Measurements from ENCODE around the gene CDO1. TPM values are rescaled to one million over a fixed set of nuclear protein-coding genes. Genes with fewer than 3 reads are reported as not detected.

The CDO1 gene
- total RNA-seq, 6 donors from 2014 or later: 2.3 to 14.4 (median 6.9) TPM

- H3K4me3 ChIP-seq: no peak overlapping the region
- no peak for TF ChIP-seq POLR2A (IDR thresholded peaks at IDR 0.05)
- TF ChIP-seq CTCF (IDR thresholded peaks at IDR 0.05): no peak
- TF ChIP-seq POLR2AphosphoS5 (IDR thresholded peaks at IDR 0.05): no peak
- TF ChIP-seq EP300 (IDR thresholded peaks at IDR 0.05): no peak
- H3K36me3 ChIP-seq: no peaks in the 10 kb centered on the region
- H3K4me1 ChIP-seq: no peaks in the 10 kb centered on the region
- H3K9me3 ChIP-seq: no peaks in the 10 kb centered on the region
- no peaks in the 10 kb centered on the region for H3K27me3 ChIP-seq
- ATAC-seq (ENCODE audit: low FRiP score in 2 of 2) (no peak), DNase-seq (no peak)
- H3K27ac ChIP-seq: no peak overlapping the region
- WGBS, 2 donors: 76% methylated on average over 4 of the region's 4 CpGs
Measured at GRCh38 chr5:115775999-115776398, 40.5 kb downstream of the CDO1 start.

GRCh38 chr5:115774684-115775083, 41.8 kb downstream of the CDO1 start:
- DNase-seq (no peak), ATAC-seq (ENCODE audit: low FRiP score in 2 of 2) (peak in 1 of 2 donors; percentile 31)
- no peaks in the 10 kb centered on the region for H3K4me1 ChIP-seq
- no peak overlapping the region for H3K4me3 ChIP-seq
- TF ChIP-seq EP300 (IDR thresholded peaks at IDR 0.05) (no peak), POLR2A (IDR thresholded peaks at IDR 0.05) (no peak)
- H3K9me3 ChIP-seq: no peaks in the 10 kb centered on the region
- 75 to 82% methylated on average over 3 of the region's 3 CpGs for WGBS, 2 donors
- H3K36me3 ChIP-seq: no peaks in the 10 kb centered on the region
- H3K27ac ChIP-seq: no peak overlapping the region
- H3K27me3 ChIP-seq: no peaks in the 10 kb centered on the region

GRCh38 chr5:115772731-115773475, 43.6 kb downstream of the CDO1 start:
- Histone ChIP-seq H3K9me3 (no peaks in the 10 kb centered on the region), H3K27me3 (no peaks in the 10 kb centered on the region), H3K27ac (no peak overlapping the region), H3K4me3 (no peak overlapping the region), H3K4me1 (no peaks in the 10 kb centered on the region), H3K36me3 (no peaks in the 10 kb centered on the region)
- WGBS, 2 donors: 74 to 75% methylated on average over 1 to 2 of the region's 2 CpGs
- DNase-seq (no peak), ATAC-seq (ENCODE audit: low FRiP score in 2 of 2) (peak; percentile 41 to 46)
- no peak for TF ChIP-seq POLR2AphosphoS5 (IDR thresholded peaks at IDR 0.05)
- TF ChIP-seq CTCF (IDR thresholded peaks at IDR 0.05): no peak
- no peak for TF ChIP-seq EP300 (IDR thresholded peaks at IDR 0.05)
- no peak for TF ChIP-seq POLR2A (IDR thresholded peaks at IDR 0.05)

GRCh38 chr5:115770466-115770865, 46.0 kb downstream of the CDO1 start:
- DNase-seq: no peak
- TF ChIP-seq POLR2A (IDR thresholded peaks at IDR 0.05) (no peak), EP300 (IDR thresholded peaks at IDR 0.05) (no peak), POLR2AphosphoS5 (IDR thresholded peaks at IDR 0.05) (no peak), CTCF (IDR thresholded peaks at IDR 0.05) (no peak)
- Histone ChIP-seq H3K9me3 (no peaks in the 10 kb centered on the region), H3K27ac (no peak overlapping the region), H3K4me1 (no peaks in the 10 kb centered on the region), H3K36me3 (no peaks in the 10 kb centered on the region), H3K27me3 (no peaks in the 10 kb centered on the region), H3K4me3 (no peak overlapping the region)
- WGBS, 2 donors: 60 to 61% methylated on average over 11 of the region's 11 CpGs
- no peak for ATAC-seq (ENCODE audit: low FRiP score in 2 of 2)

GRCh38 chr5:115767424-115767823, 49.0 kb downstream of the CDO1 start:
- no peak overlapping the region for H3K4me3 ChIP-seq
- no peaks in the 10 kb centered on the region for H3K4me1 ChIP-seq
- H3K36me3 ChIP-seq: no peaks in the 10 kb centered on the region
- TF ChIP-seq POLR2A (IDR thresholded peaks at IDR 0.05) (no peak), CTCF (IDR thresholded peaks at IDR 0.05) (no peak), EP300 (IDR thresholded peaks at IDR 0.05) (no peak), POLR2AphosphoS5 (IDR thresholded peaks at IDR 0.05) (no peak)
- ATAC-seq (ENCODE audit: low FRiP score in 2 of 2) (no peak), DNase-seq (no peak)
- no peaks in the 10 kb centered on the region for H3K9me3 ChIP-seq
- H3K27ac ChIP-seq: no peak overlapping the region
- no peaks in the 10 kb centered on the region for H3K27me3 ChIP-seq
- WGBS, 2 donors: 79 to 84% methylated on average over 3 of the region's 3 CpGs

Data from upper lobe of left lung (tissue), 6 donors.